Activated naive CD4-positive, alpha-beta T cell treated with Interleukin-2 at 50 U/mL for 16 hours (primary cell): ENCODE data around the gene LYST.
A peak's percentile ranks its signal among the peaks of the same experiment; 100 is the strongest.
"Not testable (repeated sequence)": the region's sequence is repeated elsewhere in the genome, so short reads cannot be mapped to it uniquely, and the experiment has no call there.

Experiments used
- DNase-seq: peaks from one replicate; pipeline ENCODE4 v3.0.0-alpha.2; 2020

LYST gene

GRCh38 chr1:235649368-235650163 lies 217.1 kb downstream of the LYST start, which contains the start of gene GNG4:
Gene GNG4, minus strand, starts transcription at chr1:235649784. Its CDS starts 65,946 bp downstream, at chr1:235583838.
- peak; percentile 31 for DNase-seq

- DNase-seq = peak; percentile 61
Observed at GRCh38 chr1:235648954-235649367, 217.7 kb downstream of the LYST start.

- no peak for DNase-seq
Observed at GRCh38 chr1:235648407-235648907, 218.2 kb downstream of the LYST start.

DNA sequence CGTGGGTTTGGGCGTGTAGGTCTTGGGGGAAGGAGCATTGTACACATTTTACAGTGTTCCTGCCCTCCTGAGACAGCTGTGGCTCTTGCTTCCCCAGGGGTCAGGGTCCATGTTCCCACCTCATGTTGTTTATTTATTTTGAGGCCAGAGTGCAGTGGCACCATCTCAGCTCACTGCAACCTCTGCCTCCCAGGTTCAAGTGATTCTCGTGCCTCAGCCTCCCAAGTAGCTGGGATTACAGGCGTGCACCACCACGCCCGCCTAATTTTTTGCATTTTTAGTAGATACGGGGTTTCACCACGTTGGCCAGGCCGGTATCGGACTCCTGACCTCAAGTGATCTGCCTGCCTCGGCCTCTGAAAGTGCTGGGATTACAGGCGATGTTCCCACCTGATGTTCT lies 219.2 kb downstream of the LYST start:
- DNase-seq = not testable (repeated sequence)

DNA sequence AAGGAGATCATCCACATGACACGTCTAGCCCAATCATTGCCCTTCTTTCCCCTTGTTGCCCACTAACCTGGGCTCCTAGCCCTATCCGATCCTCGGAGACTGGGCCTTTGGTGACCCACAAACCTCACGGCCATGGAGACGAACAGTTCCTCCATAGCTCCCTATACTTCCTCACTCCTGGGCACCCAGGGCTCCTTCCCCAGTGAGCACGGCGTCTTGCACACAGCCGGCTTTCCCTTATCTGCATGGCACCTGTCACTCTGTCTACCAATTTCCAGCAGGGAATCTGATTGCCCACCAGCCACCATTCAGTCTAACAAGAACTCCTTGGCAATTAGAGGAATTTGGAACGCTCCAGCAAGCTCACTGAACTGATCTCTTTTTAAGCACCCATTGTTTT lies 220.2 kb downstream of the LYST start:
- no peak for DNase-seq

DNA sequence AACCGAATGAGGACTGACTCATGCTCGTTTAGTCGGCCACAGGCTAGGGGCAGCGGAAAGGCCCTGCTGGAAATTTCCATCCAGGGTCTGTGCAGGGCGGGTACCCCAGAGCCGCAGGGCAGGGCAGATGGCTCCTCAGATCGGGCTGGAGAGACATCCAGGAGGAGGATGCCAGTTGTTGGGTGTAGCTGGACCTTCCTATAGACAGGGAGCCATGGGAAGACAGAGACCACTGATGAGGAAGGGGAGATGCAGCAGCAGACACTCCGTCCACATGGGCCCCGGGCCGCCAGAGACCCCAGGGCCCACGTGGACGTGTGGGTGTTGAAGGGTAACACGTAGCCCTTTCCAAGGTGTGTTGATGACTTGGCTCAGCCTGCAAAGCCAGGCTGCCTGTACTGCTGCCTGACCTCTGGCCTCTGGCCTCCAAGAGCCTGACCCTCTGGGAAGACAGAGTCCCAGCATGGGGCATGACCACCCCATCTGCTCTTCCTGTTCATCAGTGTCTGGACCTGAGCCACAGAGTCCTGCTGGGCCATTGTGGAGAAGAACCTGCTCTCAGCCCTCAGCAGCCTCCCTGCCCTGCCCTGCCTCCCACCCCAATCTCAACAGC lies 221.9 kb downstream of the LYST start:
- no peak for DNase-seq

DNA sequence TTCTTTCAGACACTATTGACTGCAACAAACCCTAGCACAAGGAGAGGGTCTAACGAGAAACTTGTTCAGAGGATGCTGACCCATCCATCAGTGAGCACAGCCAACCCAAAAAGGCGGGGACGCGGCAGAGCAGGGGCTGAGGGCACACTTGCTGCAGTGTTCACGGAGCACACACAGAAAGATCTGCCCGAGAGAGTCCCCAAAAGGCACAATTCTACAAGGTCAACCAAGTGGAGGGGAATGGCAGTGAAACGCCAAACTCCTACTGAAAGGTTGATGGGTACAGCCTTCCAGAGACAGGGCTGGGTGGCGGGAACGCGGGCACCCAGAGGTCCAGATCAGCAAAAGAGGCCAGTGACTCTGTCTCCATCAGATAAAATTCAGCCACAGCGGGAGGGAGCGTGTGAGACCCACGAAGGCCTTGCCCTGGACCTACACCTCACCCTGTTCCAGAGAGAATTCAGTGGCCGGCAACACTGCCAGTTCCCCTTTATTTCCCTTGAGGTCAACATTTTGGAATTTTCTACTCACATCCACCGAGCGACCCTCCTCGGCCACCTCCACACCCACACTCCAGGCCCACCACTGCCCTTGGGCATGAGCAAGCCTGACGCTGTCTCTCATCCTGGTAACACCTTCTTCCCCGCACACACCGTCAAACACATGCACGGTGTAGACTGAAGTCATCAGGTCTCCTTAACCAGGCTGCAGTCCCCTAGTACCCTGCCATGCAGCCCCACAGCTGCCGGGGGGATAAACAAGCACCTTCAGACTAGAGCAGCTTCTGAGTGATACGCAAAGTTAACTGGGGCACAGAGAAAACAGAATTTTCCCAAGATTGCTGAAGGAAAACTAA lies 222.6 kb downstream of the LYST start:
- DNase-seq = no peak

DNA sequence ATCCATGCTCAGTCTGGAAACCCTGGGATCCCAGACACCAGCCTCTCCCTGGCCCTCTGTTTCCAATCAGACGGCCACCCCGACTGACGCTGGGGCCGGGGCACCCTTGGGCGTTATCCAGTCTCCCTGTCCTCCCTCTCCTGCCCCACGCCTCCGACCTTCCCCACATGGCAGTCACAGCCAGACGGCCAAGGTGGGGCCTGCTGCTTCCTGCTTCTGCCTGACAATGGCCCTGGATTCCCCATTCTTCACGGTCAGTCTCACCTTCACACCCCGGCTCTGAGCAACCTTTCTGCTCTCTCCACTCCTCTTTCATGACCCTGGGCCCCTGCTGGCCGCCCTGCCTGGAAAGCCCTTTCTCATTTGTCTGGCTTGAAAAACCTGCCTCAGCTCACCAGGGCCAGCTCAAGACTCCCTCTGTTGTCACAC lies 223.7 kb downstream of the LYST start:
- no peak for DNase-seq

- DNase-seq = peak; percentile 77
Observed at GRCh38 chr1:235642011-235642942, 224.4 kb downstream of the LYST start.

- no peak for DNase-seq
Observed at GRCh38 chr1:235640580-235640979, 226.1 kb downstream of the LYST start.

GRCh38 chr1:235639226-235640205 lies 227.2 kb downstream of the LYST start:
- no peak for DNase-seq

DNA sequence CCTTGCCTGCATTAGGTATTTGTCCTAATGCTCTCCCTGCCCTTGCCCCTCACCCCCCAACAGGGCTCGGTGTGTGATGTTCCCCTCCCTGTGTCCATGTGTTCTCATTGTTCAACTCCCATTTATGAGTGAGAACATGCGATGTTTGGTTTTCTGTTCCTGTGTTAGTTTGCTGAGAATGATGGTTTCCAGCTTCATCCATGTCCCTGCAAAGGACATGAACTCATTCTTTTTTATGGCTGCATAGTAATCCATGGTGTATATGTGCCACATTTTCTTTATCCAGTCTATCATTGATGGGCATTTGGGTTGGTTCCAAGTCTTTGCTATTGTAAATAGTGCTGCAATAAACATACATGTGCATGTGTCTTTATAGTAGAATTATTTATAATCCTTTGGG lies 228.1 kb downstream of the LYST start:
- DNase-seq = not testable (repeated sequence)

DNA sequence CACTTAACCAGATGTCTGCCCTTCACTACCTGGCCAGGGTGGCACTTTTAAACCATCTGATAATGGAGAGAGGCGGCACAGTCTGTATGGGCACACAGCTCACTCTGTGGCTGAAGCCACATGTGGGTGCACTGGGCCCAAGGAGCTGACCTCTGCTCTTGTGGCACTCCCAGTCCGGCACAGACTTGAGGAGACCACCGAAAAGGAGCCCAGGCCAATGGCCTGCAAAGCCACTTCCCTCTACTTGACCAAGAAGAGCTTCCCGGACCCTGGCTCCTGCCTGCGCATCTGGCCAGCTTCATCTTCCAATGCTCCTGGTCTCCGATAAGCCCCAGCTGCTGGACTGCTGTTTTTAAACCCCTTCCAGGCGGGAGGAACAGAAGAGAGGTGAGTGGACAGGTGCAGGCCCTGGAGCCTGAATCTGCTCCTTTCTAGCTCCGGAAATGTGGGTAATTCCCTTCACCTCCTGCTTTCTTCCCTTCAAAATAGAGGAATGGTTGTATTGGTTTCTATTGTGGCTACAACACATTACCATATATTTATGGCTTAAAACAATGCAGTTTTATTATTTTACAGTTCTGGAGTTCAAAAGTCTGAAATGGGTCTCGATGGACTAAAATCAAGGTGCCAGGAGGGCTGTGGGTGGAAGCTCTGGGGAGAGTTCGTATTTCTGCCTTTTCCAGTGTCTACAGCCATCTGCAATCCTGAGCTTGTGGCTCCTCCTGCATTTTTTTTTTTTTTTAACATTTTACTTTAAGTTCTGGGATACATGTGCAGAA lies 228.8 kb downstream of the LYST start:
- DNase-seq = no peak

DNA sequence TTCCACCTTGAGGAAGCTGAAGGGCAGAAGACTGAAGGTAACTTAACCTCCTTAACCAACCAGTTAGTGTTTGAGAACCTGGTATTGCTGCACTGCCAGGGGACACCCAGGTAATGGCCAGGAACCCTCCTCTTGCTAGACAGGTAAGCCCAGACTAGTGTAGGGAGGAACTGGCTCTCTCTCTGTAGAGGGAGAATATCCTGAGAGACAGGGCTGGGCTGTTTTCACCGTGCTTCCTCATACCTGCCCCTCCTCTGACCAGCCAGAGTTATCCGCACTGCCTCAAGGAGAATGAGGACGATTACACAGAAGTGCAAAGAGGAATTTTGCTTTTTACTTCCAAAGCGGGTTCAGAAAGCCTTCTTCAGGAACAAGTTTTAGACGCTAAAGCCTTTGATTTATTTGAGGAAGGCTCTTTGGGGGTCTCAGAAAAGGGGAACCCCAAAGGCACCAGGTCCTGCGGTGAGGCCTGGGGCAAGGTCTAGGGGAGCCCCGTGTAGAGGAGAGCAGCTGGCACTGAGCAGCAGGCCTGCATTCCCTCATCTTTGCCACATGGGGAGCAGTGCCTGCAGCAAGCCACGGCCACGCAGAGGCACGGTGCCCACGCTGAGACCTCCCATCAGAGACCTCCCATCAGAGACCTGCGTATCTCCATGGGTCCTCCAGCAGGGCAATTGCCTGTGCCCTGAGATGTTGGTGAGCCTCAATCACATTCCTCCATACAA lies 230.6 kb downstream of the LYST start:
- no peak for DNase-seq

GRCh38 chr1:235632506-235633401 lies 234.0 kb downstream of the LYST start:
- no peak for DNase-seq

- no peak for DNase-seq
Observed at GRCh38 chr1:235631816-235632215, 234.9 kb downstream of the LYST start.

GRCh38 chr1:235628316-235629005 lies 238.2 kb downstream of the LYST start:
- DNase-seq = no peak

DNA sequence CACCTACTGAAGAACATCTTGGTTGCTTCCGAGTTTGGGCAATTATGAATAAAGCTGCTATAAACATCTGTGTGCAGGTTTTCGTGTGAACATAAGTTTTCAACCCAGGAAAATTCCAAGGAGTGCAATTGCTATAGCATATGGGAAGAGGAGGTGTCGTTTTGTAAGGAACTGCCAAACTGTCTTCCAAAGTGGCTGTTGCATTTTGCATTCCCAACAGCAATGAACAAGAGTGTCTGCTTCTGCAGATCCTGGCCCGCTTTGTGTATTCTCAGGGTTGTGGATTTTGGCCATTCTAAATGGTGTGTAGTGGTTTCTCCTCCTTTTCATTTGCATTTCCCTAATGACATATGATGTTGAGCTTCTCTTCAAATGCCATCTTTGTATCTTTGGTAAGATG lies 240.9 kb downstream of the LYST start:
- DNase-seq = no peak
